ENCODE measurements around the gene BICDL2. TPM values are rescaled to one million over a fixed set of nuclear protein-coding genes. Genes with fewer than 3 reads are reported as not detected.

The BICDL2 gene
- total and polyA plus RNA-seq, 2 of the 4 experiments (the other 2 are of a cell fraction): 0.17 to 0.18 TPM

DNA sequence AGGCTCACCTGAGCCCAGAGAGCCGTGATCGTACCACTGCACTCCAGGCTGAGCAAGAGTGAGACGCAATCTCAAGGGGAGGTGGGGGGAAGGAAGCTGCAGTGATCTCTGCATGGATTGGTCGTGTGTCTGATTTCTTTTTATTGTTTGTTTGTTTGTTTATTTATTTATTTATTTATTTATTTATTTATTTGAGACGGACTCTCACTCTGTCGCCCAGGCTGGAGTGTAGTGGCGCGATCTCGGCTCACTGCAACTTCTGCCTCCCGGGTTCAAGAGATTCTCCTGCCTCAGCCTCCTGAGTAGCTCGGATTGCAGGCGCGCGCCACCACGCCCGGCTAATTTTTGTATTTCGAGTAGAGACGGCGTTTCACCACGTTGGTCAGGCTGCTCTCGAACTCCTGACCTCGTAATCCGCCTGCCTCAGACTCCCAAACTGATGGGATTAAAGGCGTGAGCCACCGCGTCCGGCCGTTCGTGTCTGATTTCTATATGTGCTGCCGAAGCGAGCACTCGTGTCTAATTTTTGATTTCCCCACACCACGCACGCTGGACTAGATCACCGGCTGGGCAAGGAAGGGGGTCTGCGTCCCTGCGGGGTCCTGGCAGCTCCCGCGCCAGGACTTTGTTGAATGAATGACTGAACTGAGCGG is 17.0 kb downstream of the BICDL2 start:
- BruUV-seq (replicated peaks): no TSS peak
- POLR2A ChIA-PET (ENCODE audit: unreplicated experiment): interaction anchor here (0.5 to 0.7 kb wide), 5 partner anchors 10 to 120 kb away, joined by 4 to 13 read pairs (median 6); no protein-coding TSS in a partner anchor

More for the DNA sequence above, 17.0 kb downstream of the BICDL2 start:
- peak overlapping the region; percentile 76; the same call in 1 of the 2 replicates for H3K23ac ChIP-seq (ENCODE audit: low read depth, low read length)
- intact Hi-C loops (cut with micrococcal nuclease): no loop called here
- DNase-seq (no peak), ATAC-seq (ENCODE audit: low read depth) (no peak)
- H3K9me1 ChIP-seq (ENCODE audit: insufficient read depth, low read length): no peaks in the 10 kb centered on the region
- H4K91ac ChIP-seq (ENCODE audit: insufficient read depth, low read depth, low read length): peak overlapping the region; percentile 70; the same call in 1 of the 2 replicates
- no peaks in the 10 kb centered on the region for H3K9me3 ChIP-seq (ENCODE audit: control insufficient read depth, insufficient read depth, low read length)
- in situ Hi-C loops (cut with MboI; ENCODE audit: low sequenced_read_pairs): no loop called here
- H3K4me1 ChIP-seq (ENCODE audit: control insufficient read depth, insufficient read depth, low read length): peaks cover 11% of the 10 kb centered on the region
- peak overlapping the region; percentile 93 for H3K4ac ChIP-seq (ENCODE audit: low read depth, low read length)
- H4K8ac ChIP-seq (ENCODE audit: low read depth in 2 of 2, low read length in 2 of 2): peak overlapping the region; percentile 38 to 75; a peak in 3 of 4 replicates
- H3K27me3 ChIP-seq (ENCODE audit: control insufficient read depth, insufficient read depth, low read length): peaks cover 2% of the 10 kb centered on the region; the same call in 1 of the 2 replicates
- H3K4me3 ChIP-seq (ENCODE audit: insufficient read depth, low read depth, low read length): peak overlapping the region; percentile 77
- peak overlapping the region; percentile 91 for H2AK5ac ChIP-seq (ENCODE audit: low read depth, low read length)
- H4K20me1 ChIP-seq (ENCODE audit: insufficient read depth, low read length): peaks cover 31% of the 10 kb centered on the region
- CTCF ChIA-PET: interaction anchor here (0.5 to 2.7 kb wide), 3 partner anchors 12 to 1153 kb away, joined by 3 to 12 read pairs (median 8); no protein-coding TSS in a partner anchor
- 50% methylated on average over 15 of the region's 40 CpGs; no CpG with 5 or more reads in 1 of the 2 experiments for WGBS, 2 experiments (ENCODE audit: extremely low coverage in 2 of 2, insufficient read length in 1 of 2)
- H2BK120ac ChIP-seq (ENCODE audit: low read depth, low read length): peak overlapping the region; percentile 86
- peak overlapping the region; percentile 38 for H2AK9ac ChIP-seq (replicated peaks; ENCODE audit: low read depth, low read length, poor library complexity)
- H3K56ac ChIP-seq (ENCODE audit: extremely low read depth, insufficient read depth, low read length): no peak overlapping the region
- H4K5ac ChIP-seq (ENCODE audit: low read depth, low read length): no peak overlapping the region
- peak overlapping the region; percentile 12; the same call in 1 of the 2 replicates for H3K18ac ChIP-seq (ENCODE audit: low read depth, low read length)
- peak overlapping the region; percentile 79; the same call in 1 of the 2 replicates for H3K27ac ChIP-seq (ENCODE audit: insufficient read depth, low read length)
- H2BK15ac ChIP-seq (ENCODE audit: low read depth, low read length): peak overlapping the region; percentile 78; the same call in 1 of the 3 replicates
- H2AFZ ChIP-seq (replicated peaks; ENCODE audit: low read length, poor library complexity): peak overlapping the region; percentile 96
- no peak for TF ChIP-seq FOS (IDR thresholded peaks at IDR 0.05; ENCODE audit: low read depth, low read length)
- TF ChIP-seq RCOR1 (IDR thresholded peaks at IDR 0.05; ENCODE audit: insufficient replicate concordance, low read length): no peak
- no peak for TF ChIP-seq NFE2L2 (IDR thresholded peaks at IDR 0.05; ENCODE audit: low read depth, low read length)
- TF ChIP-seq, protein P1, sequence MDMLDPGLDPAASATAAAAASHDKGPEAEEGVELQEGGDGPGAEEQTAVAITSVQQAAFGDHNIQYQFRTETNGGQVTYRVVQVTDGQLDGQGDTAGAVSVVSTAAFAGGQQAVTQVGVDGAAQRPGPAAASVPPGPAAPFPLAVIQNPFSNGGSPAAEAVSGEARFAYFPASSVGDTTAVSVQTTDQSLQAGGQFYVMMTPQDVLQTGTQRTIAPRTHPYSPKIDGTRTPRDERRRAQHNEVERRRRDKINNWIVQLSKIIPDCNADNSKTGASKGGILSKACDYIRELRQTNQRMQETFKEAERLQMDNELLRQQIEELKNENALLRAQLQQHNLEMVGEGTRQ (IDR thresholded peaks at IDR 0.05; ENCODE audit: low read depth, low read length): no peak
- TF ChIP-seq POLR2A (IDR thresholded peaks at IDR 0.05; ENCODE audit: low read depth, low read length): no peak
- no peak for TF ChIP-seq CHD1 (IDR thresholded peaks at IDR 0.05; ENCODE audit: low read depth, low read length)
- TF ChIP-seq MXI1 (IDR thresholded peaks at IDR 0.05; ENCODE audit: borderline replicate concordance, low read depth, low read length): no peak
- no peak for TF ChIP-seq BHLHE40 (IDR thresholded peaks at IDR 0.05; ENCODE audit: low read depth, low read length)
- no peak for TF ChIP-seq MAZ (IDR thresholded peaks at IDR 0.05; ENCODE audit: borderline replicate concordance, low read depth, low read length)
- no peak for TF ChIP-seq CEBPB (IDR thresholded peaks at IDR 0.05; ENCODE audit: low read depth, low read length)
- TF ChIP-seq SMC3 (IDR thresholded peaks at IDR 0.05; ENCODE audit: low read depth, low read length): no peak
- H3K36me3 ChIP-seq (ENCODE audit: control insufficient read depth, insufficient read depth, low read length): peaks cover 11% of the 10 kb centered on the region
- H3K79me1 ChIP-seq (ENCODE audit: low read depth in 1 of 2, low read length in 2 of 2): peaks cover 0 to 27% of the 10 kb centered on the region in 2 experiments; a peak in 2 of 4 replicates
- H2BK5ac ChIP-seq (ENCODE audit: low read depth, low read length, poor library complexity, severe bottlenecking): peak overlapping the region; percentile 70
- H2BK20ac ChIP-seq (ENCODE audit: low read depth, low read length): peak overlapping the region; percentile 95; the same call in 1 of the 2 replicates
- peak overlapping the region; percentile 83; the same call in 1 of the 2 replicates for H3K14ac ChIP-seq (replicated peaks; ENCODE audit: low read depth, low read length)
- H3K4me2 ChIP-seq (ENCODE audit: low read depth, low read length): peak overlapping the region; percentile 99
- dilution Hi-C loops (cut with HindIII; ENCODE audit: low sequenced_read_pairs, unreplicated experiment): no loop called here
- peak overlapping the region; percentile 64; the same call in 1 of the 2 replicates for H3K9ac ChIP-seq (ENCODE audit: low read depth, low read length)

All from IMR-90 (cell line).